ENCODE data around the gene KMT2C.
"Not testable (repeated sequence)": the region's sequence is repeated elsewhere in the genome, so short reads cannot be mapped to it uniquely, and the experiment has no call there.

DNA sequence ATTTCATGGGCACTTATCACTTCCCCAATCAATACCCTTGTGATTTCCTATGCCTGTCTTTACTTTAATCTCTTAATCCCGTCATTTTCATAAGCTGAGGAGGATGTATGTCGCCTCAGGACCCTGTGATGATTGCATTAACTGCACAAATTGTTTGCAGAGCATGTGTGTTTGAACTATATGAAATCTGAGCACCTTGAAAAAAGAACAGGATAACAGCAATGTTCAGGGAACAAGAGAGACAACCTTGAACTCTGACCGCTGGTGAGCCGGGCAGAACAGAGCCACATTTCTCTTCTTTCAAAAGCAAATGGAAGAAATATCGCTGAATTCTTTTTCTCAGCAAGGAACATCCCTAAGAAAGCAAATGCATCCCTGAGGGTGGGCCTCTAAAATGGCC is 84.1 kb downstream of the KMT2C start:
- TF ChIP-seq, protein P1, sequence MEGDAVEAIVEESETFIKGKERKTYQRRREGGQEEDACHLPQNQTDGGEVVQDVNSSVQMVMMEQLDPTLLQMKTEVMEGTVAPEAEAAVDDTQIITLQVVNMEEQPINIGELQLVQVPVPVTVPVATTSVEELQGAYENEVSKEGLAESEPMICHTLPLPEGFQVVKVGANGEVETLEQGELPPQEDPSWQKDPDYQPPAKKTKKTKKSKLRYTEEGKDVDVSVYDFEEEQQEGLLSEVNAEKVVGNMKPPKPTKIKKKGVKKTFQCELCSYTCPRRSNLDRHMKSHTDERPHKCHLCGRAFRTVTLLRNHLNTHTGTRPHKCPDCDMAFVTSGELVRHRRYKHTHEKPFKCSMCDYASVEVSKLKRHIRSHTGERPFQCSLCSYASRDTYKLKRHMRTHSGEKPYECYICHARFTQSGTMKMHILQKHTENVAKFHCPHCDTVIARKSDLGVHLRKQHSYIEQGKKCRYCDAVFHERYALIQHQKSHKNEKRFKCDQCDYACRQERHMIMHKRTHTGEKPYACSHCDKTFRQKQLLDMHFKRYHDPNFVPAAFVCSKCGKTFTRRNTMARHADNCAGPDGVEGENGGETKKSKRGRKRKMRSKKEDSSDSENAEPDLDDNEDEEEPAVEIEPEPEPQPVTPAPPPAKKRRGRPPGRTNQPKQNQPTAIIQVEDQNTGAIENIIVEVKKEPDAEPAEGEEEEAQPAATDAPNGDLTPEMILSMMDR (IDR thresholded peaks at IDR 0.05) = not testable (repeated sequence)
- TF ChIP-seq POLR2A (IDR thresholded peaks at IDR 0.05) = not testable (repeated sequence)

Measured in Peyer's patch (tissue), 4 donors.